SIG-M5 (cell line): Measurements from ENCODE around the gene PTGS1.
"Not testable (repeated sequence)": the region's sequence is repeated elsewhere in the genome, so short reads cannot be mapped to it uniquely, and the experiment has no call there.

Experiments
- DNase-seq: peaks from one replicate; lab custom pipeline; 2025; lab: John Stamatoyannopoulos, UW

PTGS1 gene

DNA sequence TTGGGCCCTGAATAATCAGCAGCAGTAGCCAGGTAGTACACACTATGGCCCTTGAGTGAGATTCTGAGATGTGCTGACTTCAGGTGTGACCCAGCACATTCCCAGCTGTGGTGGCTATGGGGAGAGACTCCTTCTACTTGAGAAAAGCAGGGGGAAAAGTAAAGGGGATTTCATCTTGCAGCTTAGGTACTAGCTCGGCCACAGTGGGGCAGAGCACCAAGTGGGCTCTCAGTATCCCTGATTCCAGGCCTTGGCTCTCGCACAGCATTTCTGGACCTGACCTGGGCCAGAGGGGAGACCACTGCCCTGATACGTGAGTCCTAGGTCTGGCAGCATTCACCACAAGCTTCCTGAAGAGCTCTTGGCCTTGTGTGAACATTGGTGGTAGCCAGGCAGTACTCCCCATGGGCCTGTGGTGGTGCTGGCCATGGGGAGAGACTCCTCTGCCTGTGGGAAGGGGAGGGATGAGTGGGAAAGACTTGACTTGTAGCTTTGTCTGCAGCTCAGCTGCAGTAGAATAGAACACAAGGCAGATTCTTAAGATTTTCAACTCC, 27.6 kb downstream of the PTGS1 start:
- no peak for DNase-seq

DNA sequence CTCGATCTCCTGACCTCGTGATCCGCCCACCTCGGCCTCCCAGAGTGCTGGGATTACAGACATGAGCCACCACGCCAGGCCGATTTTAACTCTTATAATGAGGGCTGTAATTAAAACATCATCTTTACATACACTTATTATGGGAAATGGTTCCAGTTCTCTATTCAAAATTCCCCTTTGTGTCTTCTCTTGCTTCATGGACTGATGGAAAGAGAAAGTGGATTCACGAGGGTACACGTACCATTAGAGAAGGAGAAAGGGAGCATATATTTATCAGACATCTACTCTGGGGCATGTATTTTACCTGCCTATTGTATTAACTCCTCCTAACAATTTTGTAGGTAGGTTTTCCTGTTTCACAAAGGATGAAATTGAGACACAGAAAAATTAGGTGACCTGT, 31.1 kb downstream of the PTGS1 start:
- DNase-seq, result no peak

DNA sequence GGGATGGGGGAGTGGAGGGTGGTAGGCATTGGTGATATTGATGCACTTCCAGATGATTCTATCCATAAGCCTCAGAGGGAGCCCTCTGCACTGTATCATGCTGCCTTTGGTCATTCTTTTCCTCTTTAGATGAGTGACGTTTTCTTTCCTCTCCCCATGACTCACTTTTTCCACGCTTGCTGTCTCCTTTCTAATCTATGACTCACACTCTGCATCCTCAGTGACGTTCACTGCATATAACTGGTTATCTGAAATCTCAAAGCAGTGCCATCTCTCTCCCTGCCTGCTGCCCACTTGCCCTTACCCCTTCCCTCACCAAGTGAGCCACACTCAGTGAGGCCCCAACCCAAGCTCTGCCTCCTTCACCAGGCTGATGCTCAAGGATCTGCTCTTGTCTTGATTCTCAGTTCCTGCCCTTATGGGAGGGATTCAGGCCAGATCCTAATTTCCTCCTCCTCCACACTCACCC, 31.6 kb downstream of the PTGS1 start:
- DNase-seq, result no peak

DNA sequence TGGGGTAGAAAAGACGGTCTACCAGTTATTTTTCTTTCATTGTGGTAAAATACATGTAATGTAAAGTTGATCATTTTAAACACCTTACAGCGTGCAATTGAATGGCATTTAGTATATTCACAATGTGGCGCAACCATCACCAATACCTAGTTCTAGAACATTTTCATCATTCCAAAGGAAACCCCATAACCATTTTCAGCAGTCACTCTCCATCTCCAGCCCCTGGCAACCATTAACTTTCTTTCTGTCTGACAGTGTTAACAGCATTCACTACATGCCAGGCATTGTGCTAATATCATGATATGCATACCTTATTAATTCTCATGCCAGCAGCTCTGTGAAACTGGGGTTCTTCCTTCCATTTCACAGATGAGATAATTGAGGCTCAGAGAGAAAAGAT, 32.0 kb downstream of the PTGS1 start:
- DNase-seq, result no peak

DNA sequence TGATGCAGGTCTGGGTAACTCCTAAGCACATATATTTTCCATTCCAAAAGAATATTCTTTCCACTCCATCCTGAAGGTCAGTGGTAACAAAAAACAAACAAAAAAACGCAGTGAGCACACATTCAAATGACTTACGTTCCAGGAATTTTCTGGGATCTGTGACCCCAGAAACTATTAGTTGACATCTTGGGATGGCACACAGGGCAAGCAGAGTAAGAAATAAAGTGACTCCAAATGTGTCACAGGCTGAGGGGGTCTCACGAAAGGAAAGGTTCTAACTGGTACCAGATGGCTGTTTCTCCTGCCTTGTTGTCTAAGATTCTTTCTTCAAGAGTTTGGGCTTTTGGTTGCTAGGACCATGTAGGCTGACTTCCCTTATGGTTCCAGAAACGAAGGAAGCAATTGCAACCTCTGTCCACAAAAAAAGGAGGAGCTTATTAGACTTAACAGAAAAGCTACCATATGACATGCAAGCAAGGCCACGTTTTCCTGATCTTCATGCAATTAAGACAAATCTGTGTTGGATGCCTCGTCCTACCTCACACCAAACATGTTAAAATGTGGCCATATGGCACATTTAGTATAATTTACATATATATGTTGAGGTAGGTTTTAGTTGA, 32.7 kb downstream of the PTGS1 start:
- DNase-seq, result no peak

DNA sequence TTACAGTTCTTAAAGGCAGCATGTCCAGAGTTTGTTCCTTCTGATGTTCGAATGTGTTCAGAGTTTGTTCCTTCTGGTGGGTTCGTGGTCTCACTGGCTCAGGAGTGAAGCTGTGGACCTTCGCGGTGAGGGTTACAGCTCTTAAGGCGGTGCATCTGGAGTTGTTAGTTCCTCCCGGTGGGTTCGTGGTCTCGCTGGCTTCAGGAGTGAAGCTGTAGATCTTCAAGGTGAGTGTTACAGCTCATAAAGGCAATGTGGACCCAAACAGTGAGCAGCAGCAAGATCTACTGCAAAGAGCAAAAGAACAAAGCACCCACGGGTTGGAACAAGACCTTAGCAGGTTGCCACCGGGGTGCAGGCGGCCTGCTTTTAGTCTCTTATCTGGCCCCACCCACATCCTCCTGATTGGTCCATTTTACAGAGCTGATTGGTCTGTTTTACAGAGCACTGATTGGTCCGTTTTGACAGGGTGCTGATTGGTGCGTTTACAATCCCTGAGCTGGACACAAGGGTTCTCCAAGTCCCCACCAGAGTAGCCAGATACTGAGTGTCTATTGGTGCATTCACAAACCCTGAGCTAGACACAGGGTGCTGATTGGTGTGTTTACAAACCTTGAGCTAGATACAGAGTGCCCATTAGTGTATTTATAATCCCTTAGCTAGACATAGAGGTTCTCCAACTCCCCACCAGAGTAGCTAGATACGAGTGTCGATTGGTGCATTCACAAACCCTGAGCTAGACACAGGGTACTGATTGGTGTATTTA, 34.7 kb downstream of the PTGS1 start:
- DNase-seq, result not testable (repeated sequence)

DNA sequence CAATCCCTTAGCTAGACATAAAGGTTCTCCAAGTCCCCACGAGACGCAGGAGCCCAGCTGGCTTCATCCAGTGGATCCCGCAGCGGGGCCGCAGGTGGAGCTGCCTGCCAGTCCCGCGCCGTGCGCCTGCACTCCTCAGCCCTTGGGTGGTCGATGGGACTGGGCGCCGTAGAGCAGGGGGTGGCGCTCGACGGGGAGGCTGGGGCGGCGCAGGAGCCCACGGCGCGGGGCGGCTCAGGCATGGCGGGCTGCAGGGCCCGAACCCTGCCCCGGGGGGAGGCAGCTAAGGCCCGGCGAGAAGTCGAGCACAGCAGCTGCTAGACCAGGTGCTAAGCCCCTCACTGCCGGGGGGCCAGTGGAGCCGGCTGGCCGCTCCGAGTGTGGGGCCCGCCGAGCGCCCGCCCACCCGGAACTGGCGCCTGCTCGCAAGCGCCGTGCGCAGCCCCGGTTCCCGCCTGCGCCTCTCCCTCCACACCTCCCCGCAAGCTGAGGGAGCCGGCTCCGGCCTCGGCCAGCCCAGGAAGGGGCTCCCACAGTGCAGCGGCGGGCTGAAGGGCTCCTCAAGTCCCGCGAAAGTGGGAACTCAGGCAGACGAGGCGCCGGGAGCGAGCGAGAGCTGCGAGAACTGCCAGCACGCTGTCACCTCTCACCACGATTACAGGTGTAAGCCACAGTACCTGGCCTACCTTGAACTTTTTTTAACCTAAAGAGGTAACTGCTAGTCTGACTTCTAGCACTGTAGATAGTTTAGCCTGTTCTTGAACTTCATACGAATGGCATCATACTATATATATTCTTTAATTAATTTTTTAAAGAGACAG, 35.5 kb downstream of the PTGS1 start:
- DNase-seq, result no peak

DNA sequence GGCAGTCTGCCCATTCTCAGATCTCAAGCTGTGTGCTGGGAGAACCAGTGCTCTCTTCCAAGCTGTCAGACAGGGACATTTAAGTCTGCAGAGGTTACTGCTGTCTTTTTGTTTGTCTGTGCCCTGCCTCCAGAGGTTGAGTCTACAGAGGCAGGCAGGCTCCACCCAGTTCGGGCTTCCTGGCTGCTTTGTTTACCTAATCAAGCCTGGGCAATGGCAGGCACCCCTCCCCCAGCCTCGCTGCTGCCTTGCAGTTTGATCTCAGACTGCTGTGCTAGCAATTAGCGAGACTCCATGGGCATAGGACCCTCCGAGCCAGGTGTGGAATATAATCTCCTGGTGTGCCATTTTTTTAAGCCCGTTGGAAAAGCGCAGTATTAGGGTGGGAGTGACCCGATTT, 43.3 kb downstream of the PTGS1 start:
- DNase-seq, result not testable (repeated sequence)

DNA sequence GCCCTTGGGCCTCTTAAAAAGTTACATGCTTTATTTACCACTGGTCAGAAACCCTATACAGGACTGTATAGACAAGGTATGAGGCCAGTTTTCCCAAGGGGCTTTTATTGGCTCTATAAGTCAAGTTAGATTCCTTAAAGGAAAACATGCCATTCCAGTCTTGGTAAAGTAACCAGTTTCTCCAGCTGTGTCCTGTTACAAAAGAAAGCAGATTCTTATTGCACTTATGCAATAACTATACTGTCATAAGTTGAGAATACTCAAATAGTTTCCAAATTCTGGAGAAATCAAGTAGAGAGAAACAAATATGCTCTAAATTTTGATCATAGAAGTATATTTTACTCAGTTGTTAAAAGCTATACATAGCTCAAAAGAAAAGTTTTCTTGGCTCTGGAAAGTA, 47.2 kb downstream of the PTGS1 start:
- DNase-seq, result no peak

DNA sequence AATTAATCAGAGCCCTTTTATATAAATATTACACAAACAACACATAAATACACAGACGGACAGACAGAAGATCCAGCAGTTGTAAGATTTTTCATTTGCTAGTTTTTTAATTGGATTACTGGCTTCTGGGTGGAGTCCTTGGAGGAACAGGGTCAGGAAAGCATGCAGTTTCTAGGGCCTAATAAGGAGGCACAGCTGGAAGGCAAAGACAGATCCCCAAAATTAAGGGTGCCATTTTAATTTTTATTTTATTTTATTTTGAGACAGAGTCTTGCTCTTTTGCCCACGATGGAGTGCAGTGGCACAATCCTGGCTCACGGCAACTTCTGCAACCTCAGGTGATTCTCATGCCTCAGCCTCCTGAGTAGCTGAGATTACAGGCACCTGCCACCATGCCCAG, 49.5 kb downstream of the PTGS1 start:
- no peak for DNase-seq

DNA sequence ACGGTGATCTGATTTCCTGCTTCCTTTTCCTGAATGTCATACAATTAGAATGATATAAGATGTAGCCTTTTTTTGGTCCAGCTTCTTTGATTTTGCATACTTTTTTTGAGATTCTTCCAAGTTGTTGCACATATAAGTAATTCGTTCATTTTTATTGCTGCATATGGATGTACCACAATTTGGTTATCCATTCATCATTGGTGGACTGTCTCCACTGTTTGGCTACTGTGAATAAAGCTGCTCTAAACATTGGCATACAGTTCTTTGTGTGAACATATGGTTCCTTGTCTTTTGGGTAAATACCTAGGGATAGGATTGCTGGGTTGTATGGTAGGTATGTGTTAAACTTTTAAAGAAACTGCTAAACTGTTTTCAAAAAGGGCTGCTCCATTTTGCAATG, 54.3 kb downstream of the PTGS1 start:
- no peak for DNase-seq

DNA sequence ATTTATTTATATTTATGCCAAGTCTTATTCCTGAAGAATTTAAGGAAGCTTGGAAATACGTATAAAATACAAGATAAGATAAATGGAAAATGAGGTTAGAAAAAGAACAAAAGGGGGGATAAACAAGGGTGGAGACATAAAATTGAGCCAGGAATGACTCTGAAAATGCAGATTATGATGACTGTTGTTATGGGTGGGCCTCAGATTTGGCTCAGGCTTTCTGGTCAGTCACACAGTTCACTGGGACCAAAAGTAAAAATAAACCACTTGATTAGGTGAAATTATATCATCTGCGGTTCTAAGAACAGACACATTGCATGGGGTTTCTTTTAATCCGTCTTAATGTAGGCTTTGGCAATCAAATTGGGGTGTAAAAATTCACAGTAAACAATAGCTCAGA, 55.9 kb downstream of the PTGS1 start:
- DNase-seq, result no peak

DNA sequence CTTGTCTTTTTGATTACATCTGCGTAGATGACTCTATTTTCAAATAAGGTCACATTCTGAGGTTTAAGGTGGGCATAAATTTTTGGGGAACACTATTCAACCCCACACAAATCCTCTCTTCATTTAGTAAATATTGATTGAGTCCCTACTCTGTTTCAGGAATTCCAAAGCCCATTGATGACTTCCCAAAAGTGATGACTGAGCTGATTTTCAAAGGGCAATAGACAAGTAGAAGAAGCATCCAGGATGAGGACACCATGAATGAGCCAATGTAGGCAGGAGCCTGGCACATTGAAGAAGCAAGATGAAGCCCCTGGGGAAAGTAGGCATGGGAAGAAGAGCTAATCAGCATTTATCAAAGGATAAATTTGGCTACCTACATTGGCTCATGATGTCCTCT, 71.7 kb downstream of the PTGS1 start:
- no peak for DNase-seq

DNA sequence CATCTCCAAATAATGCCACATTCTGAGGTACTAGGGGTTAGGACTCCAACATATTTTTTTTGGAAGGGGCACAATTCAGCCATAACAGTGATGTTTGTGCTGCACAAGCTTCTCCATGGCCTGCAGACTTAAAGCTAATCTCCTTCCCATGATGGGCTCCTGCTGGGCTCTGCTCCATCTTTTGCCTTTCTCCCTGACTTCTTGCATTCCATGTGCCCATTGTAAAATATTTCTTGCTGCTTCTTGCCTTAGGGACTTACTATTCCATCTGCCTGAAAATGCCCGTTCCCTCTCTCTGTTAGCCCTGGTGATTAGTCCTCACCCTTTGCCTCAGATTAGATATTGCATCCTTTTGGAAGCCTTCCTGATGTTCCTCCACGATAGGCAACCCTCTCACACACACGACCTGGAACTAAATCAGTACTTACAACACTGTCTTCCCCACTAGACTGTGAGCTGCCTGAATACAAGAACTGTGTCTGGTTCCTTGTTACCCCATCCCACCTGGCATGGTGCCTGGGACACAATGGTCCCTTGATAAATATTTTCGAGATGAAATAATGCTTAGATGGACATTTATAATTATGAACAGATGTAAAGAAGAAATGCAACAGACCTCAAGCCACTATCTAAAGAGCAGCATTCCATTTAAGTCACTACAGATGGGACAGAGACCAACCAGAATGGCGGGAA, 73.4 kb downstream of the PTGS1 start:
- no peak for DNase-seq
